HL-60 (cell line): ENCODE measurements around the gene CCDC142.

Source experiments
- DNase-seq, 2 experiments: peaks; one replicate each; pipeline ENCODE4 v3.0.0-alpha.2; 2010 to 2020; ENCODE audit warnings: low read depth in 1 of 2, low spot score in 1 of 2
- H3K27ac ChIP-seq: fragments of 250-450 bp; sonication (Bioruptor Pico); replicated peaks from 2 replicates; pipeline ENCODE4 v1.5.1; 2020; ENCODE audit warnings: mild to moderate bottlenecking, moderate library complexity
- H3K27me3 ChIP-seq: fragments of 250-450 bp; sonication (Bioruptor Pico); 2 replicates; pipeline ENCODE4 v1.5.1; 2021; ENCODE audit warnings: mild to moderate bottlenecking, moderate library complexity; ENCODE audit not compliant: insufficient read depth, poor library complexity, severe bottlenecking
- H3K4me3 ChIP-seq: replicated peaks from 2 replicates; pipeline ENCODE4 v1.5.1; 2011; ENCODE audit warnings: mild to moderate bottlenecking, control low read depth, low read length; ENCODE audit not compliant: insufficient read depth
- CTCF ChIP-seq: IDR thresholded peaks from one replicate; pipeline ENCODE4 v1.5.1; 2011; ENCODE audit warnings: low read length, control low read depth, inconsistent platforms; ENCODE audit not compliant: insufficient read depth
- GABPA ChIP-seq: IDR thresholded peaks from 2 replicates; pipeline ENCODE4 v1.6.1; 2012; ENCODE audit warnings: low read depth
- POLR2AphosphoS5 ChIP-seq: IDR thresholded peaks from 2 replicates; pipeline ENCODE4 v1.6.1; 2012; ENCODE audit warnings: low read depth
- REST ChIP-seq: IDR thresholded peaks from 2 replicates; pipeline ENCODE4 v1.6.1; 2012; ENCODE audit warnings: low read depth; ENCODE audit not compliant: insufficient replicate concordance
- SPI1 ChIP-seq: IDR thresholded peaks from 2 replicates; pipeline ENCODE4 v1.6.1; 2012; ENCODE audit warnings: low read depth, mild to moderate bottlenecking, borderline replicate concordance

CCDC142 gene

GRCh38 chr2:74439803-74440377, 42.9 kb downstream of the CCDC142 start:
- TF ChIP-seq POLR2AphosphoS5: no peak
- no peak for TF ChIP-seq CTCF
- no peak for TF ChIP-seq GABPA
- TF ChIP-seq SPI1: no peak
- no peak for TF ChIP-seq REST
- no peak for DNase-seq
- no peak overlapping the region for H3K4me3 ChIP-seq

GRCh38 chr2:74439373-74439772, 43.4 kb downstream of the CCDC142 start:
- H3K4me3 ChIP-seq: no peak overlapping the region
- DNase-seq: no peak
- TF ChIP-seq SPI1 (no peak), REST (no peak), GABPA (no peak), CTCF (no peak), POLR2AphosphoS5 (no peak)
- H3K27me3 ChIP-seq: peaks cover 51% of the 10 kb centered on the region
- no peak overlapping the region for H3K27ac ChIP-seq

More at GRCh38 chr2:74439803-74440377, 42.9 kb downstream of the CCDC142 start:
- Histone ChIP-seq H3K27me3 (peaks cover 55% of the 10 kb centered on the region), H3K27ac (no peak overlapping the region)

GRCh38 chr2:74438248-74438647, 44.5 kb downstream of the CCDC142 start:
- no peak for DNase-seq
- Histone ChIP-seq H3K4me3 (no peak overlapping the region), H3K27me3 (peaks cover 46% of the 10 kb centered on the region), H3K27ac (no peak overlapping the region)
- TF ChIP-seq CTCF (no peak), SPI1 (no peak), GABPA (no peak)
